Measurements from ENCODE around the gene ADARB2. TPM values are rescaled to one million over a fixed set of nuclear protein-coding genes. Genes with fewer than 3 reads are reported as not detected.
A peak's percentile ranks its signal among the peaks of the same experiment; 100 is the strongest.

The ADARB2 gene
- total RNA-seq, 2 donors from 2014 or later = not detected

DNA sequence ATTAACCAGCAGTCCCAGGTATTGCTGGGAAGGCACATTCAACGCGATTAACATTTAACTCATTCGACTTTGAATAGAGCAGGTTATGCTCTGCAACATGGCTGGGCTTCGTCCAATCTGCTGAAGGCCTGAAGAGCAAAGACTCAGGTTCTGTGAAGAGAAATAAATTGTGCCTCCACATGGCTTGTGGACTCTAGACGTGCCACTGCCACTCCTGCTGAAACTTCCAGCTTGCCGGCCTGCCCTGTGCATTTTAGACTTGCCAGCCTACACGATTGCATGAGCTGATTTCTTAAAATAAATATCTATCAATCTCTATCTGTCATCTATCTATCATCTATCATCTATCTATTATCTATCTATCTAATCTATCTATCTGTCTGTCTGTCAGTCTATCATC, 543.2 kb downstream of the ADARB2 start:
- intact Hi-C loops (cut with DNase I) = no loop called here
- DNase-seq (ENCODE audit: low spot score) = peak; percentile 30

DNA sequence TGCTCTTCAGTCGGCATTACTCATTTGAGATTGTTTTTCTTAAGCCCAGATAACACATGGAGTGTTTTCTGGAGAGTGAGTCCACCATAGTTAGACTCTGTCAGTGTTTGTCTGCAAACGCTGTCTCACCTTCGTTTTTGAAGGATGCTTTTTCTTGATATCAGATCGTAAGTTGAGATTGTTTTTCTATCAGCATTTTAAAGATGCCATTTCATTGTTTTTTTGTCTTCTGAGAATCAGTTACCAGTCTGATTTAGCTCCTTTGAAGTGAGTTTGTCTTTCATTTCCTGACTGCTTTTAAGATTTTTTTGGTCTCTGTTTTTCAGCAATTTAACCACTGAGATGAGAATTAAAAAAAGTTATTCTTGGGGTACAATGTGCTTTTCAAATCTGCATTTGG, 543.8 kb downstream of the ADARB2 start:
- intact Hi-C loops (cut with DNase I) = no loop called here
- DNase-seq (ENCODE audit: low spot score) = no peak

DNA sequence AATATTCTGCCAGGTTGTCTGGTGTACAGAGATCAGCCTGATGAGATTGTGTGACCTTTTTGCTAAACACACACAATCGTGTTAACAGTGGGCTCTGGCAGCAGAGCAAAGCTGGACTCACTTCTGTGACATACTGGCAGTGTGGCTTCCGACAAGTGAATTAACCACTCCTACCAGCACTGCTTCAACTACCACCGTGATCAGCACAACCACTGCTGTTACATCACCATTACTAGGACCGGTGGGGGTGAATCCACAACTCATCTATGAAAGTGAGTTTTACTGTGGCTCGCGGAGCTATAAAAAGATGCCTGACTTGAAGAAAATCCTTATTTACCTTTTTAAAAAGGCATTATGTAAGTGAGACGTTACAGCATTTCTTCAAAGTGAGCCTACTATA, 545.6 kb downstream of the ADARB2 start:
- DNase-seq (ENCODE audit: low spot score) = peak; percentile 37
- intact Hi-C loops (cut with DNase I) = no loop called here

DNA sequence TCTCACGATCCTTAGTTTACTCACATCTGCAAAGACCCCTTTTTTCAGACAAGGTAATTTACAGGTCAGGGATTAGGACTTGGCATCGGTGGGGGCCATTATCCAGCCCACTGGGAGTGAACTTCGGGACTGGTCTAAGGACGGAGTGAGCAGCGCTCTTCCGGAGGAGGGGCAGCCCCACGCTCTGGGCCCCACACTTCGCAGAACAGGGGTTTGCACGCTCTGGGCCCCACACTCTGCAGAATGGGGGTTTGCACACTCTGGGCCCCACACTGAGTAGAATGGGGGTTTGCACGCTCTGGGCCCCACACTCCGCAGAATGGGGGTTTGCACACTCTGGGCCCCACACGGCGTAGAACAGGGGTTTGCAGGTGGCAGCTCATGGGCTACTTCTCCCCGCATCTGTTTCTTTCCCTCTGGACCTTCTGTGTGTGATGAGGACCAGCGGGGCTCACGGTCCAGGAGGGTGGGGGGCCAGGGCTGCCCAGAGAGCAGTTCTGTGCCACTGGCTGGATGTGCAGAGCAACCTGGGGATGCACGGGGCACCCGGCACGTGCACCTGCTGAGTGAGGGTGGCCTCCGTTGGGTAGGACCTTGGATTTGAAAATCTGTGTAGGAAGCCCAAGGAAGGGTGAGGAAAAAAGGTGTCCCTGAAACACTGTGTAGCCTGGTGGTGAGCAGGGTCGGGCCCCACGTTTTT, 546.4 kb downstream of the ADARB2 start:
- intact Hi-C loops (cut with DNase I) = no loop called here
- peak; percentile 59 for DNase-seq (ENCODE audit: low spot score)

DNA sequence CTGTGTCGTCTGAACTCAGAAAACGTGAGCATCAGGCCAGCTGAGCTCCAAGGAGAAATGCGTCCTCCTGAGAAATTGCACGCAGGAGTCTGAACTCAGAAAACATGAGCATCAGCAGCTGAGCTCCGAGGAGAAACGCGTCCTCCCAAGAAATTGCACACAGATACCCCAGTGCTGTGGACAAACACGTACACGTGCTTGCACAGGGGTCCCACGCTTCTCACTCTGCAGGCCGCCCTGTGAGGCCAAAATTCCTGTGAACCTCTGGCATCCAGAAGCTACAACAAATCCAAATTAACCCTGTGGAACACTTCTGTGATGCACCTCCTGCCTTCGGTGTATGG, 547.3 kb downstream of the ADARB2 start:
- peak; percentile 51 for DNase-seq (ENCODE audit: low spot score)
- intact Hi-C loops (cut with DNase I) = no loop called here

DNA sequence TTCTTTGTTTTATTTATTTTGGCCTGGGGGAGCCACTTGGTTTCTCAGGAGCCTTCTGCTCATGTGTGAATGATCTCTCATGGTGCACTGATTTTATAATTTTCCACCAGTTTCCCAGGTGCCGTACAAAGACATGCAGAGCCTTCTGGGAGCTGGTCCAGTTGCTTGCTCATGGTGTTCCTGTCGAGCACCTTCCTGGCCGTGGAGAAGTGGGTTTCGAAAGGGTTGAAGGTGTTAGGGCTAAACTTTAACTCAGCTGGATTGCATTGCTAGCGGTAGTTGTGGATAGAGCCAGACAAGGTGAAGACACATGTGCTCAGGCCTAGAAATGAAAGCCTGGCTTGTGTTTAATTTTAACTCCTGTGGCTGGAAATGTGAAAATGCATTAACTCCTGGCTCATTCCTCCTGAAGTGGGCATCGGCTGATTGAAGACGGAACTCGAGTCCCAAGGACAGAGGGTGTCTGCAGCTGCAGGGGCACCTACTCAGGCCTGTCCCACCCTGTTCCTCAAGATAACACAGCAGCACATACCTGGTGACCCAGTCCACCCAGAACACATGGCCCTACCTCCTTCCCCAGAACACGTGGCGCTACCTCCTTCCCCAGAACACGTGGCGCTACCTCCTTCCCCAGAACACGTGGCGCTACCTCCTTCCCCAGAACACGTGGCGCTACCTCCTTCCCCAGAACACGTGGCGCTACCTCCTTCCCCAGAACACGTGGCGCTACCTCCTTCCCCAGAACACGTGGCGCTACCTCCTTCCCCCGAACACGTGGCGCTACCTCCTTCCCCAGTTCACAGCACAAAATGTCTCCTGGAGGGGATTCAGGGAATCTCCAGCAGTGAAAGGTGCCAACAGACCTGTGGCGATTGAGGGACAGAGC, 547.9 kb downstream of the ADARB2 start:
- DNase-seq (ENCODE audit: low spot score) = peak; percentile 17
- intact Hi-C loops (cut with DNase I) = no loop called here

DNA sequence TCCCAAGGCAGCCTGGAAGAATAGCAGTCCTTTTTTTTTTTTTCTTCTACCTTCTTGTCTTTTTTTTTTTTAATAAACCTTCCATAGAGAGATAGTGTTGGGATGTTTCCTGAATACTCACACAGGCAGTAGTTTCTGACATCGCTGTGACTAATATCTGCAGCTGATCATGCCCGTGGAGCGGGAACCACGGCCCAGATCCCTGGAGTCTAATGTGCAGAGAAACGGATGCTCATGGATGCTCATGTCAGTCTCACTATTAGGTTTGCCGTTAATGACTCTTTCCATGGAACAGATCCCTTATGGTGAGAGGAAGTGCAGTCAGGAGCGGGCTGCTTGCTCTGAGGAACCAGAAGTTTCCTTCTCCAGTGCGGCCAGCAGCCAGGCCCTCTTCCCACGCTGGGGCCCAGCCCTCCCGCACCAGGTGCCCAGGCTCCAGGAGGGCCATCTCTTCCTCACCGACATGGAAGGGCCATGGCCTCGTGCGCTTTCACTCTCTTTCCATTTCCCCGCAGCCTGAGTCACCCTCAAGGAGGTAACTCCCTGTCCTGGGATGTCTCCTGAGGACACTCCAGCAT, 548.7 kb downstream of the ADARB2 start:
- no peak for DNase-seq (ENCODE audit: low spot score)
- intact Hi-C loops (cut with DNase I) = no loop called here

DNA sequence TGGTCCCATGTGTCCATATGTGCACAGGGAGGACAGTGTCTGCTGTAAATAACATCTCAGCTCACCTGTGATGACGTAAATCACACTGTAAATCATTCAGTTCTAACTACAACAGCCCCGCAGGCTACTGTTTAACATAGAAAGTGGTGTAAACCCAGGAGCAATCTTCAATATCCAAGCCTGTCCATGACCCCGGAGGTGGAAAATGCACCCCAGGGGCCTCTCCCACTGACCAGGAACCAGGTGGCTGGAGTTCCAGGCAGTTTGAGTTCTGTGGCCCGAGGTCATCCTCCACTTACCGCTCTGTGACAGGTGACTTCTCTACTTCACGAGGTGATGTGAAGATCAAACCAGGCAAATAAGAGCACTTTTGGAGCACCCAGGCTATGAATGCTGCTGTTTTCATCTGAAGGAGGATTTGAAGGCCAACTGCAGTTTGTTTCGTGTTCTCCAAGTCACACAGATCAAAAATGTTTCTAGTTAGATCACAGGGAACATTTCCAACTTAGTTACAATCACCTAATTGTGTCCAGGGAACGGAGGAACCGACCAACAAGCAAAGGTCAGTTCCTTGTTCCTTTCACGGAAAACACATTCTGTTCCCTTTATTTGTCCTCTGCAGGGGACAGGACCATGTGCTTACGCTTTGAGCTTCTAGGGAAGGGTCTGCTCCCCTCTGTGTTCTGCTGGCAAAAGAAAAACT, 549.3 kb downstream of the ADARB2 start:
- intact Hi-C loops (cut with DNase I) = no loop called here
- DNase-seq (ENCODE audit: low spot score) = no peak

DNA sequence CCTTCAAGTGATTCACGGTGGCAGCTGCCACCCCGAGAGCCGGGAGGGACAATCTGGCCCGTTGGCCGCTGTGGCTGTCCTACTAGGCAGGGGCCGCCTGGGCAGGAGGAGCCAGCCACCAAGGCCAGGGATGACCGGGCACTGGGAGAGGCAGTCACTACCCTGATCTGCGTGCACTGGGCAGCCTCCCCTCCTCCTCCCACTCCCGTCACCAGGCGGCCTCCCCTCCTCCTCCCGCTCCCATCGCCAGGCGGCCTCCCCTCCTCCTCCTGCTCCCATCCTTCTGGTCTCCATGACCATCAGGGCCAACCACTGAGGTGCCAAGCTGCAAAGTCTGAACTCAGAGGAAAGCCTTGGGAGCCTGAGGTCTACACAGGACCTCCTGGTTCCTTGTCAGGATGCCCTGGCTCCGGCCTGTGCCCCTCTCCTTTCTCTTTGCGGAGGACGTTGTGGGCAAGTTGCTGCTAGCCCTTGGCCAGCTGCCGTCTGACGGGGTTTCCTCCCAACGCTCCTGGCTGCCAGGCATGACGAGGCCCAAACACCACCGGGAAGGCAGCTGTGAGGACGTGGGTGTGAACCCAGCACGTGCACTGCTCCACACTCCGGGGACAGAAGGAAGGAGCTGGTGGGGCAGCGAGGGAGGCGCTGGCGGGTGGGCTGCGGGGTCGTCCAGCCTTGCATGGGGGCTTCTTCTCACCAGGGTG, 550.0 kb downstream of the ADARB2 start:
- intact Hi-C loops (cut with DNase I) = no loop called here
- DNase-seq (ENCODE audit: low spot score) = peak; percentile 72

DNA sequence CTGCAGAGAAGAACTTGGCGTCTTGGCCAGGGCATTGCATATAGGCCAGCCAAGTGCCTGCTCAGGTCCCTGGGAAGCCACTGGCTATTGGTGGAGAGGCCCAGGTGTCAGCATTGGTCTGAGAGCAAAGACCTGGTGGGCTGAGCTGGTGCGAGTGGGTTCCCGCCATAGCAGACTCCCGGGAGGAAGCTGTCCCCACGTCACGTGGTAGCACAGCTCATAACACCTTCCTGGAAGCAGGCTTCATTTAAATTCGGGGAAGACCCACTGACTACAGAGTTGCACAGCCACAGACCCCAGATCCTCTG, 550.7 kb downstream of the ADARB2 start:
- DNase-seq (ENCODE audit: low spot score) = no peak
- intact Hi-C loops (cut with DNase I) = no loop called here

DNA sequence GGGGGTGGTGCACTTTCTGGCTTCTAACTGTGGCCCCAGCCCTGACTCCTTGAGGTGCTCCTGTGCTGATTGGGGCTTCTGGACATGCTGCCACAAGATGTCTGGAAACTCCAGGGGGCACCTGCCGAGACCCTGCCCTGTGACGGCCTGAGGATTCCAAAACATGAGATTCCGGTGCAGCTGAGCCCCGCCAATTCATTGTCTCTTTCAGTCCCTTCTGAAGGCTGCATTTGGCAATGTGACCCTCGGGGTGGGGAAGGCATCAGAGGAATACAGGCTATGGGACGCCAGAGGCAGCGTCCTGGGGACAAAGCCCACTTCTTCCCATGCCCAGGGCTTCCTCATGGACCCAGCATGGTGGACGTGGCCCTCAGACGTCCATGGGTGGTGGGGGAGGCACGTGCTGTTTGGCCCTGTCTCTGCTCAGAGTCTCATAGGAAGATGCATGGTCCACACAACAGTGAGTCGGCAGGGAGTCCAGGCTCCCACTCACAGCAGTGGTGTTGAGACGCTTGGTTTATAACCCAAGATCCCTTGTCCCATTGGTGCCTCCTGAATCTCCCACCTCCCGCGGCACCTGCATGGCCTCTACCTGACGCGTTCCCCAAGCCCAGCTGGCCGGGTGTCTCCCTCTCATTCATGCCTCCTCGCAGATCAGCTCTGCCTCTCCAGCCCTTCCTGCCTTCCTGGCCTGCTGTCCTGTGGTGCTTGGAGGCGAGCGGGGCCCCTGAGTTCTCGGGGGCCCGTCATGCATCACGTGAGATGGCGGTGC, 551.2 kb downstream of the ADARB2 start:
- intact Hi-C loops (cut with DNase I) = no loop called here
- peak; percentile 75 for DNase-seq (ENCODE audit: low spot score)

DNA sequence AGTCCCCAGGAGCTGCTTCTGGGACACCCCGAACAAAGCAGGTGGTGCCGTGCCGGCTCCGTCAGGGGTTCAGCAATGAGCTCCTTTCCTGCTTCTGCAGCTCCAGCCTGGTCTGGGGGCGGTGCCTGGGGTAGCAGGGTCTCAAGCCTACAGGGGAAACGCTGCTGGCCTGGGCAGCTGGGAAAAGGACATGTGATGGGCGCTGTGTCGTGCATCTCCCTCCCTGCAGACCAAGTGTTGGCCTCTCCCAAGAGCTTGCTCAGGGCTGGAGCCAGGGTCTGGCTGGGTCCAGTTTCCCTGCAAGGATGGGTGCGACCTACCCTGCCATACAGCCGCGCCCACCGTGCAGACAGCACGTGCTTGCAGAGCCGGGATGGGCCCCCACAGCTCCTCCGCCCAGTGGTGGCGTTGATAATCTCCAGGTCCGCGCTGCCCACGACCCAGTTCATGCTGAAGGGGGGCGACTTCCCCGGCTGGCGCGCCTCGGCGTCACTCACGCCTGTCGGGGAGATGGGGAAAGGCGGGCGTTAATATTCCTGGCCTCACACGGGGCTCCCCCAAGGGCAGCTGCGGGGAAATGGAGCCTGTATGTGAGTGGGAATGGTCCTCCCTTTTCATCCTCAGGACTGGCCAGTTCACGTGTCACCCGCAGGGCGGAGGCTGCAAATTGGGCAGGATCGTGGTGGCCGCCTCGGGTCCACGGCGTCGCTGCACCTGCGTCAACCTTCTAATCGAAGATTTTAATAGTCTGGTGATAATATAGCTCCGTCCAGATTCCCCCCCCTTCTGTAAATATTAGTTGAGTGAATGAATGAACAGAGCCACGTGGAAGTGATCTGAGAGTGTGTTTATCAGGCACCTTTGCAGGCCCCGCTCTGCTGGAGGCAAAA, 552.5 kb downstream of the ADARB2 start:
- DNase-seq (ENCODE audit: low spot score) = peak; percentile 80
- intact Hi-C loops (cut with DNase I) = no loop called here

DNA sequence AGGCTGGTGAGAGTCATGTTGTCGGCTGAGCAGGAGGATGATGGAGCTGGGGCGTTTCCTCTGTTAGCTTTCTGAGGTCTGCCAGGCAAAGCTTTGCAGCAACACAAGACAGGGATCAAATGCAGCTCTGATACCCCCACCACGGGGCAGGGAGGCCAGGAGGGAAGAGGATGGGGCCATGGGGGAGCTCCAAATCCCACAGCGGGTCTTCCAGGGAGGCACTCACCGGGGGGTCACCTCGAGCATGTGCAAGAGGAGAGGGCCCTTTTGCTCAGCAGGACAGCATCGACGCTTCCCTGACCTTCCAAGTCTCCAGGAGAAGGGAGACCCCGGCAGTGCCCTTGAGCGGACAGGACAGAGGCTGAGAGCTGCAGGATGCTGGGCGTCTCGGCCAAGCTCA, 553.6 kb downstream of the ADARB2 start:
- peak; percentile 72 for DNase-seq (ENCODE audit: low spot score)
- intact Hi-C loops (cut with DNase I) = no loop called here

DNA sequence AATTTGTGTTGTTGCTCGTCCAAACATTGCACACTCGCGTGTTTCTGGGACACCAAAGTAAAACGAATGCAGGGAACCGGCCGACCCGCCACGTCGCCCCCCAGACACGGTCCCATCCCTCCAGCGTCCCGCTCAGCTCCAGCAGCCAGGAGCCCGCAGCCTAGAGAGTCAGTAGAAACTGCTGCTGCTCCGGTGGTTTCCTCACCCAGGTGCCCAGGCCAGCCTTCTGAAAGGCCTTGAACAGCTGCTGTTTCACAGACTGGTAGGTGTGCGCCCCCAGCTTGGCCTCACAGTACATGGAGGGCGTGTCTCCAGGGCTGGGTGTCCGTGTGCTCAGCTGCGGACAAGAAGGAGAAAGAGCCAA, 554.3 kb downstream of the ADARB2 start:
- peak; percentile 73 for DNase-seq (ENCODE audit: low spot score)
- intact Hi-C loops (cut with DNase I) = no loop called here

DNA sequence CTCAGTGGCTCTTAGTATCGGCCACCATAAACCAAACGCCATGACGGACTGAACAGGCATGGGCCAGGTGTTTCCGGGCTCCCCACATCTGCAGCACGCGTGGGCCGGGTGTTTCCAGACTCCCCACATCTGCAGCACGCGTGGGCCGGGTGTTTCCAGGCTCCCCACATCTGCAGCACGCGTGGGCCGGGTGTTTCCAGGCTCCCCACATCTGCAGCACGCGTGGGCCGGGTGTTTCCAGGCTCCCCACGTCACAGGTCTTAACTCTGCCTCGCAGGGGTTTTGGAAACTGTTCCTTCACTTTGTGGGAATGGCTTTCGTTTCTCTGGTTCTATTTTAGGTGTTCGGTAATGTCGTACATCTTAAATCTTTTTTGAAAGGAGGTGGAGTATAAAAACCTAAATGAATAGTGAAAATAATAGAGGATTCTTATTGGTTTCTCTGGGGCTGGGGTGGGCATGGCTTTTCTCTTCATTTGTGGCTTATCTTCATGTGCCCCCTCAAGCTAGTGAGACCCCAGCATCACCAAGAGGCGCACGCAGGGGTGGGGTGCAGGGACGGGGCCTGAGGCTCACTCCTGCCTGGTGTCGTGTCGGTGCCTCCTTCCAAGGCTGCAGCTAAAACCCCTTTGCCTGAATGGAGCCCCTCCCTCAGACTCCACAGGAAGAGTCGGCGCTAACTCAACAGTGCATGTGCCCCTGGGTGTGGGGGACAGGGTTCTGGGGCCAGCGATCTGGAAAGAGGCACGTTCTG, 554.9 kb downstream of the ADARB2 start:
- intact Hi-C loops (cut with DNase I) = no loop called here
- peak; percentile 11 for DNase-seq (ENCODE audit: low spot score)

DNA sequence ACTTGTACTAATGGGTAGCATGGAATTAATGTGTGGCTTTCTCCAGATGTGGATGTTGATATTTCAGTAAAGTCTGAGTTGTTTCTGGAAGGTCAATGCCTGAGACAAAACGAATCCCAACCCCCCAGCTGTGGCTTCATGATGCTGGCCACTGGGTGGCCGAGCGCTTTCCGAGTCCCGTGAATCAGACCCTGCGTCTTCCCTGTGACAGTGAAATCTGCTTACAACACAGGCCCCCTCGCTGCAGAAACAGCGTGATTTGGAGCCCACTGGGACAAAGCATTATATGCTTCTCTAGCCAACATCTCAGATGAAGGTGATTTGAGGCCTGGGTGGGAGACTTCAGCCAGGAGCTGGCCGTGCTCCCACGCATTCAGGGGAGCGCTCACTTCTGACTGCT, 556.5 kb downstream of the ADARB2 start:
- DNase-seq (ENCODE audit: low spot score) = peak; percentile 24
- intact Hi-C loops (cut with DNase I) = no loop called here

DNA sequence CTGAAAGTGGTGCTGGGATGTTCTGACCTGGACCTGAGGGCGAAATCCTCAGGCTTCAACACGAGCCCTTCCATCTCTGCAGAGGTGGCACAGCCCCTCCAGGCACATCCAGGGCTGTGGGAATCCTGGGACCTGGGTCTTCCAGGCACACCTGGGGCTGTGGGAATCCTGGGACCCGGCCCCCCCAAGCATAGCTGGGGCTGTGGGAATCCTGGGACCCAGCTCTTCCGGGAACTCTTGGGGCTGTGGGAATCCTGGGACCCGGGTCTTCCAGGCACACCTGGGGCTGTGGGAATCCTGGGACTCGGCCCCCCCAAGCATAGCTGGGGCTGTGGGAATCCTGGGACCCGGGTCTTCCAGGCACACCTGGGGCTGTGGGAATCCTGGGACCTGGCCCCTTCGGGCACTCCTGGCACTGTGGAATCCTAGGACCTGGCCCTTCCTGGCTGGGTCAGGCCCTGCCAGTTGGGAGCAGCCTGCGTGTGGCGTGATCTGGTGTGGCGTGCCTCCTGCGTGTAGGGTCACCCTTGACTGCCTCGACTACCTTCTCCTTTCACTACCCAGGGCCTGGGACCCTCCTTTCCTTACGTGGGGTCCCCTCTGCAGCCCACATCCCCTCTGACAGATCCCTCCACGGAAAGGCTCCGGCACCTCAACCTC, 557.1 kb downstream of the ADARB2 start:
- peak; percentile 63 for DNase-seq (ENCODE audit: low spot score)
- intact Hi-C loops (cut with DNase I) = no loop called here

Data from posterior vena cava (tissue), 2 donors.